Superior temporal gyrus (tissue), 1 donor: Measurements from ENCODE around the gene CYFIP2.

Source experiments
- DNase-seq: peaks from one replicate; pipeline ENCODE4 v3.0.0-alpha.2; 2016; ENCODE audit errors: extremely low spot score

Gene CYFIP2

DNA sequence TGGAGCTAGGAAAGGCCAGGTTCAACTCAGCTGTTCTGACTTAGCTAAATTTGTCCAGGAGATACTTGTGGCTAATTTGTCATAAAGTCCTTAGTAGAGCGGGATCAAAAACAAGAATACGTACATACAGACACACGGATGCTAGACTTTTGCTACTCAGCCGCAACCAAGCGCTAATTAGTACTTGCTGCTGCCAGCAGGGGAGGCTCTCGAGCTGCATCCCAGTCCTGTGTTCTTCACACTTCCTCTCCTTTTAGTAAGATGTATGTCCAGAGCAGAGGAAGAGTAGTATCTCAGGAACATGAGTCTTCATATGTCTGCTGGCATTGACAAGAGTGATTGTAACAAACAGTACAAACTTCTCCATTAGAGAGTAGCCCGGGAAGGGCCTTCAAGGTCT, 58.3 kb downstream of the CYFIP2 start:
- DNase-seq = no peak

DNA sequence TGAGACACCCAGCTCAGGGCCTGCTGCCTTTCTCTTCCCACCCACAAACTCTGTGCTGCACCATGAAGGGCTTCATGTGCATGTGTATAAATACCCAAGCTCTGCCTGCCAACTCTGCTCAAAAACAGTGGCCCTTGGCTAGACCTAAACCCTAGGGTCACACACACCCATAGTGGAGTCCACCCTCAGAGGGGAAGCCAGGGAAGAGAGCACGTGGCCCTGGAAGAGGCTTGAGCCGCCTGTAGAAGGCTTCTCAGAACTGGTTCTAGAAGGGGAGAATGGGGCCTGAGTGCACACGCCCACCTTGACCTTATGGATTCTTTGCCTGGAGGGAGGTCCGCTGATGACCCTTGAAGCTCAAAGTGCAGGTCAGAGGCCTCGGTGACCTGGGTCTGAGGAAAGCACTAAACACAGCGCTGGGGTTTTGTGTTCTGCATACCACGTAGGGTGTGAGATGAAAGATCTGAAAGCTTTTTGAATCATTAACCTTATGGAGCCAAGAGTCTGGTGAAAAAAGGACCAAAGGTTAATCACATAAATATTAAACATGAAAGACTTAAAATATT, 60.6 kb downstream of the CYFIP2 start:
- no peak for DNase-seq

DNA sequence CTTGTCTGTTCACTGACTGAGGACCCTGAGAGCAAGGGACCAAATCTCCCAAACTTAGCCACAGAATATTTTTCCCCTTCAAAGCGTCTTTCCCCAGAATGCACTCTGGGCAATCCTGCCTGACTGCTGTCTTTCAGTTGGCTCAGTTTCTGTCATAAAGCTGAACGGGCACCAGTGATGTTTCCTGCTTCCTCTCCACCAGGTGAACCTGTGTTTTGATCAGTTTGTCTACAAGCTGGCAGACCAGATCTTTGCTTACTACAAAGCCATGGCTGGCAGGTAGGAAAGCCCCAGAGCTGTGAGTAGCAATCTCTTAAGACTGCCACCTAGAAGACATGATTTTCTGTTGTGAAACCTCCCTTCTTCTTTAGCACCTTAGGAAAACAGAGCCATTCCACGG, 61.8 kb downstream of the CYFIP2 start:
- no peak for DNase-seq

DNA sequence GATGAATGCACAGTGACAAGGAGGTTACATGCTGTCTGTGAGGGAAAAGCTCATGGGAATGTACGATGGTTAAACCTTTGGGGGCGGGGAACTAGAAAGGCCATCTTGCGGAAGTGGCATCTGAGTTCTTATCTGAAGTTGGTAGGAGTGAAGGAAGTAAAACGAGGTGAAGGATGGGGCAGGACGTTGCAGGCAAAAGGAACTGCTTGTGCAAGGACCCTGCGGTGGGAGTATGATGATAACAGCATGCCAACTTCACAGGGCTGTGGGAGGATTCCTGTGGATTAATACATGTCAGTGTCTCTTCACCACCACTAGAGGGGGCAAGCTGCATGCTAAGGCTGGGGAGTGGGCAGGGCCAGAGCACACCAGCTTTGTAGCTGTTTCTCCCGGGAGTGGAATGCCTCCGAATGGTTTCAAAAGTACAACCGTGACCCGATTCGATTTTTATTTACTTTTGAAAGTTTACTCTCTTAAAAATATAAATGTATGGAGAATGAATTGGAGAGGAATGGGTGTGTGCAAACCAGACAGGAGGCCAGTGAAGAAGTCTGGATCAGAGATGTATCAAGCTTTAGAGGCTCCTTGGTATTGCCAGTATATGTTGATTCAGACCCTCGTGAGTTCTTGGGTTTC, 62.5 kb downstream of the CYFIP2 start:
- peak; percentile 86 for DNase-seq

DNA sequence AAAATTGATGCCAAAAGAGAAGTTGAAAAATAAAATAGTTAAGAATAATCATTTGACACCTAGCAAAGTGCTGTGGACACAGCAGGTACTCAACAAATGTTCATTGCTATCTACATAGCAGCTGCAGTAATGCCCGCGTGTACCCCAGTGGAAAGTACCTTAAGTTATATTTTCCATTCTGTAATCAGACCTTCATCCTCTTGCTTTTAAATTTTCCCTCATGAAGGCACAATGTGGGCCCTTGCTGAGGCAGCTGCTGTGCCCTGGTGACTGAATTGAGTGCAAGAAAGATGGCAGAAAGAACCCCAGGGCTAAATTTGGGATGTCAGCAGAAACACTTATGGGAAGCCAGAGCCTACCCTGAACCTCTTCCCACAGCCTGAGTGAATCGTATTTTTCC, 65.9 kb downstream of the CYFIP2 start:
- DNase-seq = no peak

DNA sequence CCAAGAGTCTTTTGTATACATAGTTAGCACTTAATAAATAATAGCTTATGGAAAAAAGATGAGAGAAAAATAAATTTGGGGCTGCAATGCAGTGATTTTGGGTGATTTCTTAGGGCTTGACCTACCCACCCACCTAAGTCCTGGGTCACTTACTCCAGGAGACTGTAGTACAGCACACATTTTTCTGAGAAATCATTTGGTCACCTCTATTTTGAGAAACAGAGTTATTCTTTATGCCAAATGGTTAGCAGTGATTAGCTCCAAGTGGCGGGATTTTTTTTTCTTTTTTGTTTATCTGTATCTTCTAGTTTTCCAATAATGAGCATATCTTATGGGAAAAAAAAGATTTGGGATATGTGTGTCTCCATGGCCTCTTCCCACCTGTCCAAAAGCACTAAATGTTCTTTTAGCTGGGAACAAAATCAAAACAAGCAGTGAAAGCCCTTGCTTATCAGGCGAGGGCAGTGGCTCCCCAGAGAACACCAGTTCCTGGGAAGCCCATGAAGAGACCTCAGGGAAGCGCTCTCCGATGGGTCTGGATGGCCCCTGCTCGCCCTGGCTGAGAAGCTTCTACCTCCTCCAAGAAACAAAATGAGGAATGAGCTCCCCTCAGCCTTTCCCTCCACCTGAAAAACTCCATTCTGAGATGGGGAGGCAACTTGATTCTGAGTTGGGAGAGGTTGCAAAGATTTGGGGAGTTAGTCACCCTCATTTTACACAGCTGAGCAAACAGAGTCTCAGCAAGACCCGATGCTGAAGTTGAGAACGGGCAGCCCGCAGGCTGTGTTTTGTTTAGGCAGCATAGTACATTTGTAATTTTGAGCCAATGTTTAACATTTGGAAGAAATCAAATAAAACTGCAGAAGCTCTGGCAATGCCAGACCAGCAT, 69.9 kb downstream of the CYFIP2 start:
- DNase-seq = no peak

DNA sequence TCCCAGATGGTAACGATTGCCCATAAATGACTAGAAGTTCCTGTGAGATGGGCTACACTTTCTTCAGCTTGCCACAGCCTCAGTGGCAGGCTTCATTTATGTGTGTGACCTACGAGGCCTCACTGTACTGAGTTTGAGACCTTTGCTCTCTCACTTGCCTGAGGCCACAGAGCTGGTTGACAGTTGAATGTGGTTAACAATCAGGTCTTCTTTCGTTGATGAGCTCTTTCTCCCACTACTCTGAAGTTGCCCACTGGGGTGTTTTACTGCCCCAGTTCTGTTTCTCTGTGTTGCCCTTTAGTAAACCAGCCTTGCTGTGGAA, 70.5 kb downstream of the CYFIP2 start:
- DNase-seq = no peak

DNA sequence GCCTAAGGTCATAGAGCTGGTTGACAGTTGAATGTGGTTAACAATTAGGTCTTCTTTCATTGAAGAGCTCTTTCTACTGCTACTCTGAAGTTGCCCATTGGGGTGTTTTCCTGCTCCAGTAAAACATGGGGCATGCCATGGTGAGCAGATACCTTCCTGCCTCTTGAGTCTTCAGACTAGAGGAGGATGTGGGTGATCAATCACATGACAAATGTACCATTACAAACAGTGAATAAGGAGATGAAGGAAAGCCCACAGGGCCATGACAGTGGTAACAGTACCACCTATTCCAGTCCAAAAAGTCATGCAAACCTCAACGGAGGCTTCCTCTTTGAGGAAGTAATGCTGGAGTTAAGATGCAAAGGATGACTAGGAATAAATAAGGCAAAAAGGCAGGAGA, 73.5 kb downstream of the CYFIP2 start:
- no peak for DNase-seq

DNA sequence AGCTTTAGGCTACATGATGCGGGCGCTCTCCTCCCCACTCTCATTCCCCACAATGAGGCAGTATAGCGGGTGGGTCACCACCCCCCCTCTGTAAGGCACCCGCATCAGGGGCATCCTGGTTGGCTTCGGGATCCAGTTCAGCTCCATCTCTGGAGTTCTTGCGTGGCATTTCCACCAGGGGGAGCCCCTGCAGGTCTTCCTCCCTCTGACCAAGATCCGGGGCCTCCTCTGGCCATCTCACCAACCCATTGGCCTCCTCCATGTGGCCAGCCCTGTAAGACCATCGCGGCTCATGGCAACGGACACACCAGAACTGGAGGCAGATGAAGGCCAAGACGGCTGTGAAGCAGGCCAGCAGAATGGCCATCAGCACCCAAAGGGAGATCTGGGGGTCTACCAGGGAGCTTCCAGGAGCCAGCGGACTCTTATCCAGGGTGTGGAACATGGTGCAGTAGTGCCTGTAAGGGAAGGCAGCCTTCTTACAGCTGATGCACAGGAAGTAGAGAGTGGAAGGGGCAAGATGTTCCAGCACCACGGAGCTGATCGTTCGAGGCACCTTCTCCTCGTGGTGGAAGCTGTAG, 77.0 kb downstream of the CYFIP2 start:
- DNase-seq = no peak

DNA sequence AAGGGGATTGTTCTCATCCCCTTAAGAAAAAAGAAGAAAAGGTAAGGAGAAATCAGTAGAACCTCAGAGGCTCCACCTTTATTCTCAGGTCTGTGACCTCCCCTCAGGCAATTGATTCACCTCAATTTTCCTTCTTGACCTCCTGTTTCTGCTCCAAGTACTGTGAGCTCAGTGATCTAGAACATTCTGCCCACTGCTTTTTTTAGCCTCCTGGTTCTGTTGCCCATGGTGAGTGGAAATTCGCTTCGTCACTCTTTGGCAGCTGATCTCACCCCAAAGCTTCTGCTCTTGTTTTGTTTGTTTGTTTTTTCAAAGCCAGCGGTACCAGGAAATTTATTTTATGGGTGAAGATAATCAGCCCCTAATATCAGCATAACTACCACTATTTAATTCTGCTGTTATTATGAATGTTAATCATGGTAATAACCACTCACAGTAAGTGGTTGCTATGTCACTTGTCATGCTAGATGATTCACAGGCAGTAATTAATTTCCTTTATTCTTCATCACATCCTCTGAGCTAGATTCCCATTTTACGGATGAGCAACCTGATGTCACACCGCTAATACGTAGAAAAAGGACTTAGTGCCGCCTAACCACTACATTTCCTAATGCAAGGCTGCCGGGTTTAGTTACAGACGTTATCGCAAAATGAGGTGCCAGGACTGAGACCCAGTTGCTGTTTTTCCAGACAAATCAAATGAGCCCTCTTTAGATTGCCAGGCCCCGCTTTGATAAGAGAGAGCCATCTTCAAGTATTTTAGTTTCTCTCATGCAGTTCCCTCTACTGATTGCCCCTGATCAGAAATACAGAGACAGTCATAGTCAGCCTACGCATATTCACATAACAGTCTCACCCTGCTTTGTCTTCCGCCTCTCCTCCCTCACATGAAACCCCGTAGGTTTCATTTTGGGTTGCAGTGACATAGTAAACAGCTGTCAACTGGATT, 78.2 kb downstream of the CYFIP2 start:
- peak; percentile 56 for DNase-seq

DNA sequence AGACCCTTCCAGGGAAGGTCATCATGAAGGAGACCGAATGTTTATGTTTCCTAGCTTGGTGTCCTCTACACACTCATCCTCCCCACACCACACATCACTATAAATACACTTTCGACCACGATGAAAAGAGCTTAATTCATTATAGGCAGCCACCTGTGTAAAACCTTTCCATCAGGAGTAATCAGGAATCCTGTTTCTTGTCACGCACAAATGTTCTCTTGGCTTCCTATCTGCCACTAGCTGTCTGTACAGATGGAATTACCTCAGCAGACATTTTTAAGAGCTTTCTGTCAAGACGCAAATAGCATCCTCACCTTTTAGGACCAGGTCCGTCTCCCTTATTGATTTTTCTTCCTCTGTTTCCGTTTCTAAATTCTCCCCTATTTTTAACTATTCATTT, 79.1 kb downstream of the CYFIP2 start:
- no peak for DNase-seq

DNA sequence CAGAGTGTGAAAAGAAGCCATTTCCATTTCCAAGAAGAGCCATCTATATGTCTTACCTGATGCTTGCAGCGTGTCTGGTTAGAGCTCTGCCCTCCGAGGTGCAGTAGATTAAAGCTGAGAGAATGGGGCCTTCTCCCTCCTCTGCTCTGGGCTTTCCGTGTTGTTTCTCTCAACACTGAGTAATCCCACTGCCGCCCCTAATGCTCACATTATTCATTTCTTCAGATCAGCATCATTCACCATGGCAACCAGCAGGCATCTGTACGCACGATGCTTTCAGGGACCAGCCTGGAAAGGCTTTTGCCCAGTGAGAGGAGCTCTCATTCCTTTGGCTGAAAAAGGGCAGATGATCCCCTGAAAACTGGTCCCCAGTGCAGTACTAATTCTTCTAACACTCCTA, 79.6 kb downstream of the CYFIP2 start:
- no peak for DNase-seq

DNA sequence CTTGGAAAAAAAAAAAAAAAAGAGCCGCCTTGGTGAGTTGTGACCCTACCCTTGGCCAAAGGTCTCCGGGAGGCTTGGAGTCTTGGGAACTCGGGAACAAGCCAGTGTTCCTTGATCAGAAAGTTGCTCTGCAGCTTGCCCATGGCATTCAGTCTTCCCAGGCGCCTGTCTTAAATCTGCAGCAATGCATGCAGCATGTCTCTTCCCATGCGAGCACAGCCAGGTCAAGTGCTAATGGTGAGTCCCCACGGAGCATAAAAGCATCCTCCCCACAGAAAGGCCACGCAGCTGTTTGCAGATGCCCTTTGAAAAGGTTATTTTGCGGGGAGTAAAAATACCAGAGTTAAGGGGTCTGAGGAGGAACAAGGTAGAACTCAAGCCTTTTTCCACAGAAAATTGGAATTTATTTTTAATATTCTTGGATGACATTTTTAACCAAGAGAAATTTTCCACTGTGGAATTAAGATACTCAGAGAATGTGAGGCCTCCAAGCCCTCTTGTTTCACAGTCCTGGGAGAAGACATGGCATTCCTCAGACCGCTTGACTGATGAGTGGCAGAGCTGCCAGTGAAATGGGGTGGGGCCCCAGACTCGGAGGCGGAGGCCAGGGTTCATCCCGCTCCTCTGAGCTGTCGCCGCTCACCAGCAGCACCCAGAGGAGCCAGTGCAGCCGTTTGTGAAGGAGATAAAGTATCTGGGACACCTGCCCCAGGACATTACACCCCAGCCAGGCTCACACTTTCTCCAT, 81.6 kb downstream of the CYFIP2 start:
- no peak for DNase-seq

DNA sequence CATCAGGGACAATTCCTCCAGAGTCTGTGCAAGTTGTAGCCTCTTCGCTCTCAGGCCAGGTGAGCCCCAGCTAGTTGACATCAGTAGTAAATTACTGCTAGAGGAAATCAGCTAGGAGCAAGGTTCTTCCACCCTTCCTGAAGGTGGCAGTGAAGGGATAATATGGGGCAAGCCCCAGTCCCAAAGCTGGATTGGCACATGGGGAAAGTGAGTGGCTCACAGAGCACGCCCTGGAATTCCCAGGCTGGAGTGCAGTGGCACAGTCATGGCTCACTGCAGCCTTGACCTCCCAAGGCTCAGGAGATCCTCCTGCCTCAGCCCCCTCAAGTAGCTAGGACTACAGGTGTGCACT, 82.1 kb downstream of the CYFIP2 start:
- no peak for DNase-seq

DNA sequence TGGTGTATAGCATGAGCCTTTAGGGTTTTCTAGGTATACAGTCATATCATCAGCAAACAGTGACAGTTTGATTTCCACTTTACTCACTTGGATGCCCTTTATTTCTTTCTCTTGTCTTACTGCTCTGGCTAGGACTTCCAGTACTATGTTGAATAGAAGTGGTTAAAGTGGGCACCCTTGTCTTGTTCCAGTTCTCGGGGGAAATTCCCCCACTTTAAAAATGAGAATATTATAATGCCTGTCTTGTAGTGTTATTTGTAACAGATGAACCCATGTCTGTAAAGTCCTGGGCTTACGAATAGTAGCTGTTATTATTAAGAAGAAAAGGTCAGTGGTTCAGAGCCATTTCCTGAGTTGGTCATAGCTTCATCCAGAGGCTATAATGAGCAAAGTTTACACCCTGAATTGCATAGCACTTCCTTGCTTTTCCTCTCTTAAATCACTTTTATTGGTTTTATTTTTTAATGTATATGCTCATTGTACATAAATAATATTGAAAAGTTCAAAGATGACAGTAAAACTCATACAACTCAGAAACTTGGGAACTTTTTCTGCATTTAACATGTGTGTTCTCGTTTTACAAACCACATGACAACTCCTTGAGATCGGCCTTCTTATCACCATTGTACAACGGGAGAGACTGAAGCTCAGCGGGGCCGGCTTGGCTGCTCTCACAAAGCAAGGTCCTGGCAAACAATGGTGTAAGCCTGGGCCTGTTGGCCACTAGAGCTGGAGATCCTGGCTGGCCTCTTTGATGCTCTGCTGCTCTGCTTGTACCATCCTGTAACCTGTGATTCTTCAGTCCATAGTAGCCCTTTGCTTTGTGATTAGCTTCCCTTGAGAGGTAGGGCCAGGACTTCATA, 85.2 kb downstream of the CYFIP2 start:
- no peak for DNase-seq

DNA sequence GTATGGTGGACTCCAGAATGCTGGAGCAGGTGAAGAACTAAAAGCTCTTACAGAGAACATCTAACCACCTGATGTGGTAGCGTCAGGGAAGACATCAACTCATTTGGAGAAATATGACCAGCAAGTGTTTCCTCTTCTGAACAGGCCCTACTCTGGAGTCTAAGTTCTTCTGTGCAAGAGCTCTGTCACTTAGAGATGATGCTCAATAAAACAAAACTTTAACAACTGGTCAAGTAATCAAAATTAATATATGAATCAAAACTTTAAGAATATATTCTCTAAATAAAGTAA, 85.8 kb downstream of the CYFIP2 start:
- DNase-seq = no peak

DNA sequence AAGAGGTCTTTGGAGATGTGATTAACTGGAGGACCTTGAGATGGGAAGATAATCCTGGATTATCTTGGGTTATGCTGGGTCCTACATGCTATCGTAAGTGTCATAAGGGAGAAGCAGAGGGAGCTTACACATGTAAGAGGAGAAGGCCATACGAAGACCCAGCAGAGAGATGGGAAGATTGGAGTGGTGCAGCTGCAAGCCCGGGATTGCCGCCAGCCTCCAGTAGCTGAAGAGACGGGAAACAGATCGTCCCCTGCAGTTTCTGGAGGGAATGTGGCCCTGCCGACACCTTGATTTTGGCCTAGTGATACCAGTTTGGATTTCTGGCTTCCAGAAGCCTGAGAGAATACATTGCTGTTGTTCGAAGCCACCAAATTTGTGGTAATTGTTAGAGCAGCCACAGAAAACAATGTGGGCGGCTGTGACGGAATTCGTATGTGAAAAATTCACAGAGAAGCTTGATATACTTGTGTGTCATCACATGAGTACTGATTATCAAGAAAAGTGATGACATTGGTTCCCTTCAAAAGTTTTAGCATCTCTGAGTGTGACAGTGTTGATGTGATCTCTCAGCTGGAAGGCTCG, 86.9 kb downstream of the CYFIP2 start:
- DNase-seq = no peak

DNA sequence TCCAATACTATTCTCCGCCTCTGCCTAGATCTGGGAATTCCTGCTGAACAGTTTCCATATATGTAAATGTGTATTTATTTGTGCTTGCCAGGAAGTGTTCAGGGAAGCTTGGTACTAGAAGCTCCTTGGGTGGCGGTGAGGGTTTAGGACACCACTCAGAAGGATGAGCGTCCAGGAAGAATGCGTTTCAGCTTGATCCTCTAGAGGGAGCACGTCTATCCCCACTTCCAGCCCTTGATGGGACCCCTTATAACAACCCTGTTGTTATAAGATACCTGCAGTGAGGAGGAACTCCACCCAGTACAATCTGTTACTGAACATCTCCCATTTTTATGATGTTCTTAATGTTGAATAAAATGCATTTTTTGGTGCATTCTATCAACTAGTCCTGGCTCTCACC, 88.9 kb downstream of the CYFIP2 start:
- DNase-seq = no peak

DNA sequence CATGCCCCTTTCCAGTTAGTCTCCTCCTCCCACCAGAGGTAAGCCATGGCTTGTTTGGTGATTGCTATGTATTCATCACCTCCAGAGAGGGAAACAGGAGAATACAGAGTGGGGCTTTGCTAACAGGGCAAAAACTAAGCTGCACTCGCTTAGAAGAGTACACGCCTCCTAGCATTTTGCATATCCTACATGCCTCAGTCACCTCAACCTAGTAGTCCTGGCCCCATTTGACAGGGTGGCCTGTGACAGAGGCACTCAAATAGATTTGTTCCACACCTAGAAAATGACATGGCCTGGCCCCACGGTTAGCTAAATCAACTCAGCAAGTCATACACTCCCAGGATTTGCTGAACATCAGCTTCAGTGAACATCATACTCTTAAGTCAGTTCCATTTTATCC, 90.7 kb downstream of the CYFIP2 start:
- DNase-seq = no peak

DNA sequence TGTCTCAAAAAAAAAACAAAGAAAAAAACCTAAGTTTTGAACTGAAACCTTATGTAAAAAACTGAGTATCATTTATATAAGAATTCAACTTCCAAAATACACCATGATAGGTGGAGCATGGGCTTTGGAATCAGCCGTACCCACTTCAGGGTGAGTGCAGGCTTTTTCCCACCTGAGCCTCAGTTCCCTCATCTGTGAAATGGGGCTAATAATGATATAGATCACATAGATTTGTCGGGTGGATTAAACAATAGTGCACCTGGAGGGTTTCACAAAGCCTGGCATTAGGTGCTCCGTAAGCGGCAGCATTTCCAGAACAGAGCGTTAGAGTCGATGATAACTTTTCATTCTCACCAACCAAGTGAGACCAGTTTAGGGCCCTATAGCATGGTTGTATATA, 91.9 kb downstream of the CYFIP2 start:
- no peak for DNase-seq
